Stimulated activated CD8-positive, alpha-beta memory T cell treated with anti-CD3 and anti-CD28 coated beads, Interleukin-7, amount 100 ng/mL, for 48 hours (primary cell): Measurements from ENCODE around the gene INTS11.

Experiments used
- DNase-seq, 2 donors: peaks; one replicate each; pipeline ENCODE4 v3.0.0-alpha.2; 2020; ENCODE audit warnings: low read depth in 1 of 2; ENCODE audit errors: extremely low read depth in 1 of 2

INTS11 gene

DNA sequence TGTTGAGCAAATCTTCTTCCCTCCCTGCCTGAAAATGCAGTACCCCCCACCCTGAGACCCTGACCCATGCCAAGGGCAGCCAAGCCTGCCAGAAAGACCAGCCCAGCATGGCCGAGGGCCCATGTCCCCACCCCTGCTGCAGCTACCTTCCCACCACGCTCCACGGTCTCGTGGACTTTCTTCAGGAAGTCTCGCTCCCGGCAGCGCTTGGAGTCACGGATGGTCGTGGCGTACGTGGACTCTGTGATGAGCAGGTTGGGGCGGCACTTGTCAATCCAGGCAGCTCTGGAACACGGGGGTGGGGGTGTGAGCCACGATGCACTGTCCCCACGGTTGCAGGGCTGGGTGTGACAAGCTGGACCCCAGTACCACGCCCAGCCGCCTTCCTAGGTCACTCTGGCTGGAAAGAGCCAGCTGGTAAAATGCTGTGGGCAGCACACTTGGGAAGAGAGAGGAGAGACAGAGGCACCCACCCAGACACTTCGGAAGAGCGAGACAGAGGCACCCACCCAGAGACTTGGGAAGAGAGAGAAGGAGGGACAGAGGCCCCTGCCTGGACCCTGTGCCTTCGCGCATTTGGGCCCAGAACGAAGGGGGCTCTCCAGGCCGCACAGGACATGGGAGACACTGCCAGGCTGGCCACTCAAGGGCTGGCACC, 9.7 kb downstream of the INTS11 start:
- DNase-seq: no peak

DNA sequence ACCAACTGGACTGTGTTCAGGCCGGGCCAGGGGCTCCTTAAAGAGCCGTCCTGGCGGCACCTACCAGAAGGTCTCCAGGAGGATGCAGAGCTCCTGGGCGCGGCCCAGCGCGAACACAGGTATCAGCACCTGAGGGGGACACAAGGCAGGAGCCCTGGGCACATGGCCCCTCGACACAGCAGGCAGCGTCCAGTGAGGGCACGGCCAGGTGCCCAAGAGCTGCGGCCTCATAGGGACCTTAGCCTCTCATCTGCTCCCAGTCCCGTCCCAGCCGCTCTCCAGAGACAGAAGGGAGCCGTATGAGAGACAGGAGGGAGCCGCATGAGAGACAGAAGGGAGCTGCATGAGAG, 10.2 kb downstream of the INTS11 start:
- DNase-seq: no peak

- DNase-seq: no peak
Measured at GRCh38 chr1:1313500-1314236, 10.8 kb downstream of the INTS11 start.

DNA sequence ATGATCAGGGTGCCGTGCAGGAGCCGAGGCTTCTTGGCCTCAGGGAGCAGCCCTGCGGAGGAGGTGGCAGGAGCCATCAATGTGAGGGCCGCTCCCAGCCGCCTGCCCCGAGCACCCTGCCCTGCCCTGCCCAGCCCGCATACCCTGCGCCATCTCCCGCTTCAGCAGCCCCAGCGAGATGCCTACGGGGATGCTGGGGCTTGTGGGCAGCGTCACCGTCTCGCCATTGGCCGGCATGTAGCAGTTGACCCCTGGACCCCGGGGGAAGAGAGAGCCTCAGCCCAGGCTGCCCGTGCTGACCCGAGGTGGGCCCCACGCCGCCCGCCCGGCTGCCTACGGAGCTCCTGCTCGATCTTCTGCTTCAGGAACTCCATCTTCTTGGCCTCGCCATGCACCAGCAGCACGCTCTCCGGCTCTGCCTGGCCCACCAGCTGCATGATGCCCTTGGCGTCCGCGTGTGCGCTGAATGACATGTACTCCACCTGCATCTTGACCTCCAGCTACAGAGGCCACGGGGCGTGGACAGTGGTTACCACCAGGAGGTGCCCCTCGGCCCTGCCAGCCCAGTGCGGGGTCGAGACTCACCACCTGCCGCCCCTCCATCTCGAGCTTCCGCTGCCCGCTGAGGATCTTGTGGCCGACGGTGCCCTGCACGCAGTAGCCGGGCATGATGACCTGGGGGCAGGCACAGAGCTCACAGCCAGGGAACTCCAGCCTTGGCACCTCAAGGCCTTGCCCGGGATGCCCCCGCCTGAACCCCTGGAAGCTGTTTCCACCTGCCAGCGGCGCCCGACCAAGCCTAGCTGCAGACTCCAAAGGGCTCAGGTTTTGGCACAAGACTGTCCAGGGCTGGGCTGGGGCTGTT, 11.8 kb downstream of the INTS11 start:
- DNase-seq: no peak

DNA sequence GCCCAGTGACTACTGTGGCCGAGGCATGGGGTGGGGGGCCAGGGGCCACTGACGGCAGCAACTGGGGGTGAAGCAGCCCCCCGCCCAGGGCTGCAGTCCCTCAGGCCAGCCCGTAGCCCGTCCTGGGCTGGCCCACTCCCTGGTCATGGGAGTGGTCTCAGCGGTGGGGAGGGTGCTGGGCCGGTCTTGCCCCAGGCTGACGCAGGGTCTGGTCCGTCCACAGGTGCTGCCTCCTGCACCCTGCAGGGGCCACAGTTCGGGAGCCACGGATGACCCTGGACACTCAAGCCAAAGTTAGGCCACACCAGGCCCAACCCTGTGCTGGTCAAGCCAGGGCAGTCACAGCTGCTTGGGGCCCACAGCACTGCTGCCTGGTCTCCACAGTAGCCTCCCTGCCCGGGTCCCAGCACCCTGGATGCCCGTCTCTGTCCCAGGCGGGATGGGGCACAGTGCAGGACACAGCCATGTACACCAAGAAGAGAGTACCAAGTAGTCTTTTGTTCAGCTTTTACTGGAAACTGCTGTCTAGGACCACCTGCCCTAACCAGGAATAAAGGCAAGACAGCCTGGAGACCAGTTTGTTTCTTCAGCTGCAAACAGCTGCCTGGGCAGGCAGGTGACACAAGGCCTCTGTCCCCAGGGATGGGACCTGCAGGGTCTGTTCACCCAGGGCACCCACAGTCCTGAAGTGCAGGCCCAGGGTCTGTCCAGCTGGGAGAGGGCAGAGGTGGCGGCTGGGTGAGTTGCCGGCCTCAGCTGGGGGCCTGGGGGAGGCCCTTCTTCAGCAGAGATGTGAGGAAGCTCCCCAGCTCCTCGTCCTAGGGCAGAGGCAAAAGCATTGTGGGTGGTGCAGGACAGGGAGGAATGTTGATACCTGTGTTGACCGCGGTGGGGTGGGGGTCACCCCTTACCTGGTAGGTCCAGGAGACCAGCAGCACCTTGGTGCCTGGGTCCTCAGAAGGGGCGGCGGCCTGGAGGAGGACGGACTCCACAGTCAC, 13.1 kb downstream of the INTS11 start:
- DNase-seq: no peak

GRCh38 chr1:1310476-1311053, 13.9 kb downstream of the INTS11 start:
- DNase-seq: no peak

- DNase-seq: no peak
Measured at GRCh38 chr1:1310109-1310385, 14.4 kb downstream of the INTS11 start.

- DNase-seq: no peak
Measured at GRCh38 chr1:1309251-1310108, 15.0 kb downstream of the INTS11 start.

GRCh38 chr1:1308756-1309250, 15.7 kb downstream of the INTS11 start:
- no peak for DNase-seq

- DNase-seq: peak; percentile 79 to 80
Measured at GRCh38 chr1:1307923-1308755, 16.3 kb downstream of the INTS11 start, which contains the start of the genes ACAP3 and PUSL1. TSS of gene ACAP3 (minus strand) at chr1:1307930. CDS start at chr1:1307815, 115 bp downstream. TSS of gene PUSL1 (plus strand) at chr1:1308597. CDS start at chr1:1308644, 47 bp downstream.

GRCh38 chr1:1307261-1307922, 17.1 kb downstream of the INTS11 start:
- no peak for DNase-seq

DNA sequence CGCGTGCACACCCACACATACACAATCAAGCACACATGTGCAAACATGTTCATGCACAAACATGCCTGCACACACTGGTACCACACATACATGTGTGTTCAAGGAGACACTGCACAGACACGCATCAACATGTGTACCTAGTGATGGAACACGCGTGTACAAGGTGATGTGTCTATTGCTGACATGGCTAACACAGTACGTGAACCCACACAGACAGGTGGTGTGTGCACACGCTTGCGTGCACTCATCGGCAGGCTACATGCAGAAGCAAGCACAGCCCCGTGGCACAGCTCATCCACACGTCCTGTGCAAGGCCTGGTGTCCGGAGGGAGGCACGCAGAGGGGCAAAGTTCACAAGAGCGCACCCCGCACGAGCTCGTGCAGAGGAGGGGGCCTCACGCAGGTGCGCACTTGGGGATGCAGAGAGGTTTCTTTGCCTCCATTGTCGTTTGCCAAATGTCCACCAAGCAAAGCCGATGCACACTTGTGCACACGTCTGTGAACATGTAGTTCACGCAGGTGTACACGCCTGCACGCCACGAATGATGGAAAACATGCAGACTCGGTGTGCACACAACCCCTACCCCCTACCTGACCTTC, 17.7 kb downstream of the INTS11 start:
- no peak for DNase-seq

GRCh38 chr1:1306070-1306660, 18.3 kb downstream of the INTS11 start:
- DNase-seq: no peak

- peak; percentile 58 to 69 for DNase-seq
Measured at GRCh38 chr1:1305300-1306069, 19.0 kb downstream of the INTS11 start.

GRCh38 chr1:1304331-1305299, 19.8 kb downstream of the INTS11 start:
- DNase-seq: no peak
